Loucy (cell line): Measurements from ENCODE around the gene ART5.

Experiments used
- H2AFZ ChIP-seq: fragments of 200-600 bp; sonication (generic); 2 replicates; pipeline ENCODE4 v1.6.0; 2016; ENCODE audit warnings: antibody characterized with exemption, mild to moderate bottlenecking, low read length, moderate library complexity
- H3F3A ChIP-seq: fragments of 200-600 bp; 2 replicates; pipeline ENCODE4 v1.6.0; 2016; ENCODE audit warnings: antibody characterized with exemption, low read depth, mild to moderate bottlenecking
- H3K27me3 ChIP-seq: fragments of 200-600 bp; sonication (generic); 2 replicates; pipeline ENCODE4 v1.6.1; 2014; ENCODE audit warnings: low read length, mild to moderate bottlenecking; ENCODE audit not compliant: insufficient read depth, poor library complexity, severe bottlenecking
- H3K36me3 ChIP-seq: fragments of 200-600 bp; sonication (generic); 2 replicates; pipeline ENCODE4 v1.6.1; 2016; ENCODE audit warnings: low read length; ENCODE audit not compliant: insufficient read depth
- H3K4me1 ChIP-seq: fragments of 200-600 bp; sonication (generic); 2 replicates; pipeline ENCODE4 v1.5.1; 2014; ENCODE audit warnings: low read length, mild to moderate bottlenecking; ENCODE audit not compliant: insufficient read depth, poor library complexity, severe bottlenecking
- H3K4me2 ChIP-seq: fragments of 200-600 bp; sonication (generic); 2 replicates; pipeline ENCODE4 v1.6.0; 2014; ENCODE audit warnings: antibody characterized with exemption, low read length, low read depth, mild to moderate bottlenecking; ENCODE audit not compliant: poor library complexity, severe bottlenecking
- H3K4me3 ChIP-seq: fragments of 200-600 bp; sonication (generic); 2 replicates; pipeline ENCODE4 v1.5.1; 2014; ENCODE audit warnings: low read length, mild to moderate bottlenecking, mixed read lengths; ENCODE audit not compliant: poor library complexity, severe bottlenecking
- H3K79me2 ChIP-seq: fragments of 200-600 bp; sonication (generic); 2 replicates; pipeline ENCODE4 v1.6.1; 2014; ENCODE audit warnings: low read length; ENCODE audit not compliant: insufficient read depth
- H3K9ac ChIP-seq: fragments of 200-600 bp; sonication (generic); 2 replicates; pipeline ENCODE4 v1.6.0; 2014; ENCODE audit warnings: mild to moderate bottlenecking, low read depth, low read length, moderate library complexity; ENCODE audit not compliant: poor library complexity, severe bottlenecking
- H3K9me2 ChIP-seq: fragments of 200-600 bp; sonication (generic); replicated peaks from 2 replicates; pipeline ENCODE4 v1.6.1; 2016; ENCODE audit warnings: low read depth, low read length, mixed read lengths
- H3K9me3 ChIP-seq: fragments of 200-600 bp; sonication (generic); 2 replicates; pipeline ENCODE4 v1.6.1; 2014; ENCODE audit warnings: mild to moderate bottlenecking, antibody characterized with exemption, low read length, low read depth; ENCODE audit not compliant: insufficient read depth
- H4K20me1 ChIP-seq: fragments of 200-600 bp; sonication (generic); 2 replicates; pipeline ENCODE4 v1.6.0; 2014; ENCODE audit warnings: antibody characterized with exemption, low read length, mild to moderate bottlenecking; ENCODE audit not compliant: insufficient read depth, poor library complexity, severe bottlenecking
- EZH2phosphoT487 ChIP-seq: fragments of 200-600 bp; IDR thresholded peaks from 2 replicates; pipeline ENCODE4 v1.6.1; 2018; ENCODE audit warnings: antibody characterized with exemption, mild to moderate bottlenecking, moderate library complexity, borderline replicate concordance
- TF ChIP-seq, protein P1 (sequence below): fragments of 200-600 bp; sonication (generic); conservative IDR thresholded peaks from 2 replicates; pipeline ENCODE4 v1.5.1; 2014; ENCODE audit warnings: mild to moderate bottlenecking, antibody characterized with exemption, low read length

ART5 gene

DNA sequence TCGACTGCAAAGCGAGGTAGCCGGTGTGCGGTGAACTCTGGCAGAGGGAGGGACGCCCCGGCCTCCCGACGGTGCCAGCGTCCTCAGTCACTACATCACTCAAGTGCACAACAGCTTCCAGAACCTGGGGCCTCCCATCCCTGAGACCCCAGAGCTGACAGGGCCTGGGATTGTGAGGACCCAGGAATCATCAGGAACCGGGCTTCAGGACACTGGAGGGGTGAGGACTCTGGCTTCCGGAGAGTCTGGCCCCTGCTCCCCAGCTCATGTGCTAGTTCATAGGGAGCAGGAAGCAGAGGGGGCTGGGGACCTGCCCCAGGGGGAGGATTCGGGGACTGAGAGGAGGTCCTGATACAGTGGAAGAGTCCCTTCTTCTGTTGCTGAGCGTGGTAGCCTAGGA, 4.6 kb downstream of the ART5 start:
- H3K9me2 ChIP-seq: no peaks in the 10 kb centered on the region
- no peaks in the 10 kb centered on the region for H3K79me2 ChIP-seq
- H3K27me3 ChIP-seq: no peaks in the 10 kb centered on the region
- H3K4me3 ChIP-seq: no peak overlapping the region
- H3K4me2 ChIP-seq: no peak overlapping the region
- no peak overlapping the region for H2AFZ ChIP-seq
- no peaks in the 10 kb centered on the region for H4K20me1 ChIP-seq
- TF ChIP-seq EZH2phosphoT487: no peak
- TF ChIP-seq, protein P1, sequence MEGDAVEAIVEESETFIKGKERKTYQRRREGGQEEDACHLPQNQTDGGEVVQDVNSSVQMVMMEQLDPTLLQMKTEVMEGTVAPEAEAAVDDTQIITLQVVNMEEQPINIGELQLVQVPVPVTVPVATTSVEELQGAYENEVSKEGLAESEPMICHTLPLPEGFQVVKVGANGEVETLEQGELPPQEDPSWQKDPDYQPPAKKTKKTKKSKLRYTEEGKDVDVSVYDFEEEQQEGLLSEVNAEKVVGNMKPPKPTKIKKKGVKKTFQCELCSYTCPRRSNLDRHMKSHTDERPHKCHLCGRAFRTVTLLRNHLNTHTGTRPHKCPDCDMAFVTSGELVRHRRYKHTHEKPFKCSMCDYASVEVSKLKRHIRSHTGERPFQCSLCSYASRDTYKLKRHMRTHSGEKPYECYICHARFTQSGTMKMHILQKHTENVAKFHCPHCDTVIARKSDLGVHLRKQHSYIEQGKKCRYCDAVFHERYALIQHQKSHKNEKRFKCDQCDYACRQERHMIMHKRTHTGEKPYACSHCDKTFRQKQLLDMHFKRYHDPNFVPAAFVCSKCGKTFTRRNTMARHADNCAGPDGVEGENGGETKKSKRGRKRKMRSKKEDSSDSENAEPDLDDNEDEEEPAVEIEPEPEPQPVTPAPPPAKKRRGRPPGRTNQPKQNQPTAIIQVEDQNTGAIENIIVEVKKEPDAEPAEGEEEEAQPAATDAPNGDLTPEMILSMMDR: no peak
- H3K9ac ChIP-seq: no peak overlapping the region
- no peaks in the 10 kb centered on the region for H3K36me3 ChIP-seq
- H3K4me1 ChIP-seq: no peaks in the 10 kb centered on the region
- no peaks in the 10 kb centered on the region for H3F3A ChIP-seq
- H3K9me3 ChIP-seq: no peaks in the 10 kb centered on the region

DNA sequence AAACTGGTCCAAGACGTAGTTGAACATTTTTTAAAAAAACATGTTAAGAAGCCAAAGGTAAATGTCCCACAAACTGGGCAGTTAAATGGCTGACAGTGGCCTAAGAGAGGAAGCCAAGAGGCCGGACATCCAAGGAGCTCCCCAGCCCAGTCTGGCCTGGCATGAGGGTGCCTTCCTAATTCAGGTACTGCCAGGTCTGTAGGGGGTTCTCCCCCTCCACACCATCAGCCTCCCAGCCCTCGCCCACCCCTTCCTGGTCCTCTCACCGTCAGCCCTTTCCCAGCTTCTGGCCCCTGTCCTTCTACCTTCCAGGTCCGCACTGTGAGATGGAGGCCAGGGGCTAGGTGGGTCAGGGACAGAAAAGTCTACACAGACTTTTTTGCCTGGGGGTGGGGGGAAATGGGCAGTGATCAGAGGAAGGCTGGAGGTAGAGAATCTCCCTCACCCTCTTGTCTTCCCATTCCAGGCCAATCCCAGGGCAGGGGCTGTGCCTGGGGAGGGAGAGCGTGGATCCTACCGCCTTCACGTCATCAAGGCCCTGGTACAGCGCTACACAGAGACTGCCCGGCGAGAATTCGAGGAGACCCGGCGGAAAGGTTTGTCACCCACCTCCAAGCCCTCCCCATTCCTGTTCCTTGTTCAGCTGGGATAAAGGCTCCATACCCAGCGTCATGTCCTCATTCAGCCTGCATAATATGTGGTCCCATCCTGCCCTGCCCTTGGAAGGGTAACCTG, 6.0 kb downstream of the ART5 start:
- Histone ChIP-seq H3K36me3 (no peaks in the 10 kb centered on the region), H3K4me3 (no peak overlapping the region), H3K9me2 (no peaks in the 10 kb centered on the region), H3K4me1 (no peaks in the 10 kb centered on the region), H3K27me3 (no peaks in the 10 kb centered on the region), H2AFZ (no peak overlapping the region), H3K9ac (no peak overlapping the region), H3F3A (no peaks in the 10 kb centered on the region), H3K9me3 (no peaks in the 10 kb centered on the region), H4K20me1 (no peaks in the 10 kb centered on the region), H3K4me2 (no peak overlapping the region), H3K79me2 (no peaks in the 10 kb centered on the region)
- no peak for TF ChIP-seq EZH2phosphoT487
- TF ChIP-seq, protein P1: no peak

DNA sequence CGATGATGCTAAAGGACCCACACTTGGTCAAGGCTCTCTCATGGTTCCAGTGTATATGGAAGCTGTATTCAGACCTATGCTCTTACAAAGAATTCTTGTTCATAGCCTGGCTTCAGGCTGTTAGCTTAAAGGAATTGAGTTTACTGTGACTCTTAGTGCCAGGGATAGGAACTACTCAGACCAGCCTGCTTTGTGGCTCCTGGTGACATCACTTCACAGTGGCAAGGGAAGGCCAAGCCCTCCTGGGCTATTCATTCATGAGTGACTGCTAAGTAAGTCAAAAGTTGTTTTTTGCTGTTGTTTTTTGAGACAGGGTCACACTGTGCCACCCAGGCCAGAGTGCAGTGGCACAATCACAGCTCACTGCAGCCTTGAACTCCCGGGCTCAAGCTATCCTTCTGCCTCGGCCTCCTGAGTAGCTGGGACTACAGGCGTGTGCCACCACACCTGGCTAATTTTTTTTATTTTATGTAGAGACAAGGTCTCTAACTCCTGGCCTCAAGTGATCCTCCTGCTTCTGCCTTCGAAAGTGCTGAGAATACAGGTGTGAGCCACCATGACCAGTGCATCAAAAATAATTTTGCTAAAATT, 9.6 kb downstream of the ART5 start:
- H3K27me3 ChIP-seq: no peaks in the 10 kb centered on the region
- no peak overlapping the region for H3K4me2 ChIP-seq
- no peaks in the 10 kb centered on the region for H3F3A ChIP-seq
- no peaks in the 10 kb centered on the region for H3K79me2 ChIP-seq
- TF ChIP-seq, protein P1: no peak
- TF ChIP-seq EZH2phosphoT487: no peak
- H2AFZ ChIP-seq: no peak overlapping the region
- no peaks in the 10 kb centered on the region for H3K9me2 ChIP-seq
- H3K4me3 ChIP-seq: no peak overlapping the region
- H3K9ac ChIP-seq: no peak overlapping the region
- H4K20me1 ChIP-seq: no peaks in the 10 kb centered on the region
- no peaks in the 10 kb centered on the region for H3K4me1 ChIP-seq
- no peaks in the 10 kb centered on the region for H3K9me3 ChIP-seq
- no peaks in the 10 kb centered on the region for H3K36me3 ChIP-seq
